COLO829 (cell line): Measurements from ENCODE around the gene TLE4.

Experiments used
- DNase-seq: peaks from one replicate; pipeline ENCODE4 v3.0.0; 2012; ENCODE audit warnings: low spot score

TLE4 gene

DNA sequence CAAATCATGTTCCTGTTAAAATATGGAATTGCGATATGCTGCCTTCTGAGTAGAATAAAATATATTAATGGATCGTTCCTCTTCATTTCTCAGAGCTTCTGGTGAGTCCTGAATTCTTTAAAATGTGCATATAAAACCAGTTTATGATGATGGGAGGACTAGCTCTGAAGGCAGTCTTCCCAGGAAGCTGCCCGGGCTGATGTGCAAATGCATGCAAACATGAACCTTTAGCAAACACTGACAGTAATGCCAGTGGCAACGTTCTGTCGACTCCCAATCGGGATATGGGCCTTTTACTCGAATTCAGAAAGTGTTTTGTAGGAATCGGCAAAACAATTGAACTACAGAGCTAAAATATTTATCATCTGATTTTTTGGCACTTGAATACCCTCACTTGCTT lies 93.6 kb downstream of the TLE4 start:
- DNase-seq: no peak

GRCh38 chr9:79665931-79666330 lies 94.2 kb downstream of the TLE4 start:
- DNase-seq: no peak

- DNase-seq: no peak
Observed at GRCh38 chr9:79667120-79667519, 95.4 kb downstream of the TLE4 start.

DNA sequence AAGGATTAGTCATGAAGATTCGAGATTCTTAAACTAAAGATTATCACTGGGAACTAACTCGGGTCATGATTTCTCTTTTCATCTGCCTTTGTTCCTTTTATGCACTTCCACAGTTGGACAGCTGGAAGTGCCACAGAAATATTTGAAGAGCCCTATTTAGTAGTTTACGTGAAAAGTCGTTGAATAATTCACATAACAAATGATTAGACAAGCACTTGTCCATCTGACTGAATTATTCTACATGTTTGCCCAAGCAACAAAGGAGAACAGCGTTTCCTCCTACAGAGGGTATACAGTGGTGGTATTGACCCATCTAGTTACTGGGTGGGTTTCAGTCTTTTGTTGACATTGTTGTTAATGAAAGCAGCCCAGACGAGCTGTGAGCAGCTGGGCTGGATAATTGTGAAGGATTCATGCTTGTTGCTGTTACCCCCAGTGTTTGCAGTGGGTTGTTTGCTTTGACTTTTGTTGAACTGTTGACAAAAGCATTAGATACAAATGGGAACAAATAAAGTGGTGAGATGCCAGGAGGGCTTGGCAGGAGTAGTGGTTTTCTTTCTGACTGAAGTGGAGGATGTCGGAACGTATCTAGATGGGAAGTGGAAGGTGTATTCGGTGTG lies 96.2 kb downstream of the TLE4 start:
- DNase-seq: no peak

DNA sequence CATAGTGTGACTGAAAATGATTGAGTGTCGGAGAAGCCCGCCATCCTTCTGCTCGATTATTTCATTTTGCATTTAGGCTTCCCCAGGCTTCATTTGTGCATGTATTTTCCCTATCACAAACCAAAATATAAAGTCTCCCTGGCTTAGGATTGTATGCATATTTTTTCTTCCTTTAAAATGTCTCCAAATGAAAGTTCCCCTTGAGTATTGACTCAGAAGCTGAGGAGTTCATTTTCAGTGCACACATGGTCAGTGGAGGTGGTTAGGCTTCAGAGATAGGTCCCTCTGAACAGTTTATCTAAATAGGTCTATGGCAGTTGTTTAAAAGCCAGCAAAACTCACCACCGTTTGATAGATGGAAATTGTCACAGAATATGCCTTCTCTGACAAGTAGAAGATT lies 97.2 kb downstream of the TLE4 start:
- no peak for DNase-seq

- no peak for DNase-seq
Observed at GRCh38 chr9:79670269-79670961, 98.7 kb downstream of the TLE4 start.

DNA sequence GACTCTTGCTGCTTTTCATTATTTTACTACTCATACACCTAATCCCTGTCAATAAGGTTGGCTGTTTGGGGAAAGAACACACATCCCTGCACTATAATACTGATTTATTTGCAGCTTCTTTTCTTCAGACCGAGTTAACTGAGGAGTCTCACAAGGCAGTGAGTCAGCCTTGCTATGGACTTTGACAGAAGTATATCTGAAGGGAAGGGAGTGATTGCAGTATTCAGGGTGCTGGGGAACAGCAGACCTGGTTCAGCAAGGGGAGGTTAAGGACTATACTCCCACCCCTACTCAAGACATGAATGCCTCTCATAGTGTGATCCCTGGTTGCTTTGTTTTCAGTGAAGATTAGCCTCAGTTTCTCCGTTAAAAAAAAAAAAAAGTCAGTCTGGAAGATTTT lies 99.8 kb downstream of the TLE4 start:
- DNase-seq: no peak

- no peak for DNase-seq
Observed at GRCh38 chr9:79672236-79672635, 100.5 kb downstream of the TLE4 start.

DNA sequence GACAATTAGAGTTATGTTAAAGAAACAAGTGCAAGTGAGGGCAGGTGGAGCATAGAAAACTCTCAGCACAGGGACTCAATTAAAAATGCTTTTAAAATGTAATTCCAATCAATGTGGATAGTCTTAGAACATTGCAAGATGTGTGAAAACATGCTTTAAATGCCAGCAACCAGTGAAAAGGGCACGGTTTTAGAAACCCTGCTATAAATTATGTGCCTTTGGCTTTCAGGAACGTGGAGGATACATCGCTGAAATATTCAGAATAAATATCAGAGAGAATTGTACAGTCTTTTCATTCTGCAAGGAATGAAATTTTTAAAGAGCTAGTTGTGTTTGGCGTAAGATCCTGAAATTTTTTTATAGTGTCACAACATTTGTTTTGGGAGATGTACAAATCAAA lies 101.1 kb downstream of the TLE4 start:
- no peak for DNase-seq

GRCh38 chr9:79673614-79674013 lies 101.8 kb downstream of the TLE4 start:
- DNase-seq: no peak

DNA sequence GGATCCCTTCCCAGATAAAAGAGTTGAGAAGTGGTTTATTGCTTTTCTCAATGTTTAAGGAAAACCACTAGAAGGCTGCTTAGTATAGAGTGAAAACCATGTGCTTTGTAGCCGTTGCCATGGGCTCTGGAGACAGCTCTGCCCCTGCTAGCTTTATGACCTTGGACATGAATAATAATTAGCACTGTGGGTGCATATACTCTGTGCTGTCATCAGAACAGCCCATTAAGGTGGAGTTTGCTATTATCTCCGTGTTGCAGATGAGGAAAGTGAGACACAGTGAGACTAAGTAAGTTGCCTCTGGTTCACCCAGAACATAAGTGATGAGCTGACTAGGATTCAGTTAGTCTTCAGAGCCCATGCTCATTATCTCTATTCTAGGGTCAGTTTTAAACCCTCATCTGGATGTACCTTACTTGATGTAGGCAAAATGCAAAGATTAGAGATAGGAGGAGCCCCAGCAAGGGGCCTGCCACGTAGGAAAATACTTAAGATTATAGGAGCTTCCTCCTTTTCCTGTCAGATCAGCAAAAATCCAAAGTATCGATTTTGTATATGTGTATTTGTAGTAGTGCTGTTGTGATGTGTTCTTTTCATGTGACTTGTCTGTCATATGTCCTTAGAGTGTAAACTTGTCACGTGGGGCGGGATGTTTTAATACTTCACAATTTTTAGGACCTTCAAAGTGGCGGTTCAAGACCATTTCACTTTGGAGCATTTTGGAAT lies 102.5 kb downstream of the TLE4 start:
- no peak for DNase-seq

DNA sequence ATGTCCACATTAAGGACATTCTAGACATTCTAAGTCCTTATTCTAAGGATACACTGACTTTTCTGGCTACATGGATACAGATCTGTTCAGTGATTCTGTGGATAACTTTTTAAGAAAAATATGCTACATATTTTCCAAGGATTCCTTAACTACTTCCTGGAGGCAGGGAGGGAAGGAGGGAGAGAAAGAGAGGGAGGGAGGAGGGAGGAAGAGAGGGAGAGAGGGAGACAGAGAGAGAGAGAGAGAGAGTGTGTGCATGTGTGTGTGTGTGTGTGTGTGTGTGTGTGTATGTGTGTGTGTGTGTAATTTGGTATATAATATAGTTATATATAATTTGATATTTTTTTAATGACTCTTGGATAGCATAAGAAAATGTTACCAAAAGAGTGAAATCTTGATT lies 109.8 kb downstream of the TLE4 start:
- no peak for DNase-seq

- no peak for DNase-seq
Observed at GRCh38 chr9:79682076-79682736, 110.4 kb downstream of the TLE4 start.

GRCh38 chr9:79684059-79684458 lies 112.3 kb downstream of the TLE4 start:
- DNase-seq: no peak

DNA sequence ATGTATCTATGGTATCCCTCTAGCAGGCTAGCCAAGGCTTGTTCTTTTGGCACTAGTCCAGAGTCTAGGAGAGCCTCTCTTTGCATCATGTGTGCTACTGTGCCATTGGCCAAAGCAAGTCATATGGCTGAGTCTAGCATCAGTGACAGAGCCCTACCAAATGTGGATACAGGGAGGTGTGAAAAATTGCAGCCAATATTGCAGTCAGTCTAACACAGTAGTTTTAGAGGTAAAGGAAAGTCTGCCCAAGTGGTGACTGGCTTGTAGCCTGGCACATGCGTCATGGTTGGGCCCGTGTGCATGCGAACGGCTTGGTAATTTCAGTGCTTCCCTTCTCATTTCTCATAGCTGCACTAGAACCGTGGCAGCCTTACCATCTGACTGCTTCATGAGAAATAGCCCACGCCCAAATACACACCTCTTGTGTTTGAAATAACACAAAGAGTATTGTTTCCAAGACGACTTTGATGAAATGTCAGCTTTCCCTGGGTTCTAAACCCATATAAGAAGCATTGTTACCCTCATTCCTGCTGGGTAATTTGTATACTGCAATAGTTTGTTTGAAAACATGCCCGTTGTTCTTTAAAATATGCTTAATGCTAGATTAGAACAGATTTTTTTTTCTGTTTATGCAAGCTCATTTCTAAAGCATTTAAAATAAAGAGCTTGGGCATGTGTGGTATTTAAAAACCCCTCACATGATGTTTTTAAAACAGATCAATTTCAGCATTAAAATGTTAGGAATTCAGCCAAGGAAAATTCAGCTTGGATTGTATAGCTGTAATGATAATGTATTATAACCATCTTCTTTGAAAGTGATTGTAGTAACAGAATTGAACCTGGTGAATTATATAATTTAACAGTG lies 113.2 kb downstream of the TLE4 start:
- no peak for DNase-seq

DNA sequence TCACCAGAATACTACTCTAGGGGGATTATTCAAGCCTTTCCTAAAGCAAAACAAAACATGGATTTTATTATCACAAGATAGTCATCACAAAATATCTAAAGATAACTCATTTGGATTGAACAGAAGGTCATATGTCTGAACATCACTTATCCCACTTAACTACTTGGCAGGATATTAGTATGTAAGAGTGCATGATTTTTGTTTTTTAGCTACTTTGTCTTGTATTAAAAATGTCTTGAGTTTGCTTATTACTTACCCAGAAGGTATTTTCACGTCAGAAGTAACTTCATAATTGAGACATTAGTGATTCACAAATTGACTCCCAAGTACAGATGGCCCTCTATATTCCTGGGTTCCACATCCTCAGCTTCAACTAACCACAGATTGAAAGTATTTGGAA lies 113.8 kb downstream of the TLE4 start:
- no peak for DNase-seq

GRCh38 chr9:79686381-79687130 lies 114.8 kb downstream of the TLE4 start:
- DNase-seq: no peak

DNA sequence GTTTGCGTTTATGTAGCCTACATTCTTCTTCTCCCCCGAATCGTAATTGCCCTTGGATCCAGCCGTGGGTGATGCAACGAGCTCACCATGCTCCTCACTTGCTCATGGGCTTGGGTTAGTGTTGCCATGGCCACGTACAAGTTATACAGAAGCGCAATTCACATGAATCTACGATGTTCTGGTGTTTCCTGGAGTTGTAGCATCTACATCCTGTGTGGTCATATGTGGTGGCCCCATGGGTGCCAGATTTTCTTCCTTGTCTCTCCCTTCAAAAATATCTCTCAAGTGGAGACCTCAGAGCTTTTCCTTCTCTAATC lies 115.3 kb downstream of the TLE4 start:
- no peak for DNase-seq

- no peak for DNase-seq
Observed at GRCh38 chr9:79688363-79688762, 116.6 kb downstream of the TLE4 start.

DNA sequence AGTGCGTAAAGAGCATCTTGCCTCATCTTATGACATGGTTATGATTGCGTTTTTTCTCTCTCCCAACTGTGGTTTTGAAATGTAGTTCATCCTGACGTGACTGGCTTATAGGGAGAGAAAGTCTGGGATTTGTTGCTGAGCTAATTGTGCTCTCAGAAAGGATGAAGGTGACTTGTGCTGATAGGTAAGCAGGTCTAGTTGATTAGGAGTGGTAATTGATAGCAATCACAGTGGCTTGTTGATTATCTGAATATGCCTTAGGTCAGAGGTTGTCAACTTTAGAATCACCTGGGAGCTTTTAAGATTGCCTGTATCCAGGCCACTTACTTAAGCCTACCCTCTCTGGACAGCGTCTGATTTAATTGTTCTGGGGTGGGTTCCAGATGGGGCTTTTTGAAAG lies 117.8 kb downstream of the TLE4 start:
- DNase-seq: no peak

DNA sequence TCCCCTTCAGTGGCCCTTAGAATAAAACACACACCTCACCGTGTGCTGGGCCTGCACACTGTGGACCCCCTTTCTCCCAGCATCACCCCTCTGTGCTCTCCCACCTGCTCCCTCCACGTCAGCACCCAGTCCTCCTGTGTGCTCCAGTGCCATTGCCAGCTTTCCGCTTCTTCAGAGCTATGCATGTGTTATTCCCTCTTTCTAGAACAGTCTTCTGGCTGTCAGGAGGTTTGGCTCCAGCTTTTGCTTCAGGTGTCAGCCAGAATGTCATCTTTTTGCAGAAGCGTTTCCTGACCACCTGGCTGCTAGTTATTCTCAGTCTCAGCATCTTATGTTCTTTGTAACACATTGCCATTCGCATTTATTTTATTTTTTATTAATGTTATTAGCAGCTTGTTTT lies 119.7 kb downstream of the TLE4 start:
- DNase-seq: no peak
